ENCODE data around the gene OR2L8.

OR2L8 gene

GRCh38 chr1:247992986-247993385, 44.3 kb downstream of the OR2L8 start:
- no peak for DNase-seq

GRCh38 chr1:247998811-247999210, 50.2 kb downstream of the OR2L8 start:
- no peak for DNase-seq
